ENCODE results near the gene EIF1AD. TPM values are rescaled to one million over a fixed set of nuclear protein-coding genes. Genes with fewer than 3 reads are reported as not detected.

Gene EIF1AD
- polyA plus RNA-seq, 1 donor from 2014 or later: 35.8 TPM

DNA sequence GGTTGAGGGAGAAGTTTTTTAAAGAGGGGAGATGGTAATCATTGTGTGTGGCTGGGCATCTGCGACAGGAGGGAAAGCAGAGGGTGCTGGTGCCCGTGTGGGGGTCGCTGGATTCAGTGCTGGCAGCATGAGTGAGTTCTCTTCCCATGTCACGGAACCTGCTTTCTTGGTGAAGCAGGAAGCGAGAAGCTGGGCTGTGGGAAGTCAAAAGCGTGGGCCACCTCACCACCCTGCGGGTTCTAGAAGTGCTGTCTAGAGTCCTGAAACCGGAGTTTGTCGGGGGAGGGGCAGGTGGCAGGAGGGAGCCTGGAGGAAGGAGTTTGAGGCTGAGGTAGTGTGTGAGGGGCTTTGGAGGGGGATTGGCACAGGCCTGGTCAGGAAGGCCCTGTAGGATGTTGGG lies 26.2 kb downstream of the EIF1AD start:
- Mint-ChIP-seq H3K27ac (peak overlapping the region in 2 of 3 donors; percentile 33 to 56), H3K9me3 (no peaks in the 10 kb centered on the region), H3K27me3 (no peaks in the 10 kb centered on the region), H3K4me3 (no peak overlapping the region), H3K36me3 (peaks cover 5% of the 10 kb centered on the region), H3K4me1 (peaks cover 0 to 2% (median 1%) of the 10 kb centered on the region in 3 donors)

DNA sequence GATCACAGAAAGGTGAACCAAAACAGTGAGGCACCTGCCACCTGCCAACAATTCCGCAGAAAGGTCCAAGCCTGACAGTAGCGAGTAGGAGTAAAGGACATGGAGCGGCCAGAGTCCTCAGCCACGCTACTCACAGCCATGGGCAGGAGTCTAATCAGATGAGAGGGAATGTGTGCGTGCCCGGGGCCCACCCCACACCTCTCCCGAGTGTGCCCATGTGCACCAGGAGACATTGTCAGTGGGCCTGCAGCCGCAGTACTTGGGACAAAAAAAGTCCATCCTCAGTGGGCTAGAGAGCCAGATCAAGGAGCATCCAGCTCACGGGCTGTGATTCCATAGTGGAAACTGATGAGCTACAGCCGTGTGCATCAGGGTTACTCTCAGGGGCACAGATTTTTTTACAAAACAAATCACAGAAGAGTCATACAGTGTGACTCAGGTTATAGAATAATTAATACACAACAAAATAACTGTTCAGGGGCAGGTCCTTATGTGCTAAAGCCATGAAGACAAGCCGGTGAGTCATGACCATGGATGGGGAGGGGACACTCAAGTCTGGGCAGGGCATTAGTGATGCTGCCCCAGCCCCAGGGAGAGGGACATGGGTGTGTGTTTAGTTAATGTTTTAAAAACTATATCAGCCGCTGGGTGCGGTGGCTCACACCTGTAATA lies 28.4 kb downstream of the EIF1AD start:
- Mint-ChIP-seq H3K36me3 (peaks cover 10% of the 10 kb centered on the region), H3K27ac (no peak overlapping the region), H3K4me3 (no peak overlapping the region), H3K9me3 (no peaks in the 10 kb centered on the region), H3K27me3 (no peaks in the 10 kb centered on the region), H3K4me1 (peaks cover 0 to 2% (median 0%) of the 10 kb centered on the region in 3 donors)

DNA sequence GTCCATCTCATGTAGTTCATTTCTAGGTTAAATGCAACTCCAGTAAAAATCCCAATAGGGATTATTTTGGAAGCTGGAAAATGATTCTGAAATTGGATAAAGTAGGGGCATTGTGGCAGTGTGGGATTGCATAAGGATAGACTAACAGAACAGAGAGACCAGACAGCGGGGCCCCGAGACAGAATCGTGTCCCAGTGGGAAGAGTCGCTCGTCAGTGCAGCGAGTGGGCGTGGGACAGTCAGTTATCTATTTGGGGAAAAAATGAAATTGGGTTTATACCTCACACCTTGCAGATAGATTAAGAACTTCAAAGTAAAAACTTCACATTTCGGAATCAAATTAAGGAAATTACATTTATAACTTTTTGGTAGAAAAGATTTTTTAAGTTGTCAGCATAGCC lies 29.8 kb downstream of the EIF1AD start:
- Mint-ChIP-seq H3K27me3 (no peaks in the 10 kb centered on the region), H3K36me3 (peaks cover 10% of the 10 kb centered on the region), H3K27ac (peak overlapping the region; percentile 51 to 81 (median 78)), H3K4me3 (no peak overlapping the region), H3K9me3 (no peaks in the 10 kb centered on the region), H3K4me1 (peaks cover 0 to 2% (median 2%) of the 10 kb centered on the region in 3 donors)

DNA sequence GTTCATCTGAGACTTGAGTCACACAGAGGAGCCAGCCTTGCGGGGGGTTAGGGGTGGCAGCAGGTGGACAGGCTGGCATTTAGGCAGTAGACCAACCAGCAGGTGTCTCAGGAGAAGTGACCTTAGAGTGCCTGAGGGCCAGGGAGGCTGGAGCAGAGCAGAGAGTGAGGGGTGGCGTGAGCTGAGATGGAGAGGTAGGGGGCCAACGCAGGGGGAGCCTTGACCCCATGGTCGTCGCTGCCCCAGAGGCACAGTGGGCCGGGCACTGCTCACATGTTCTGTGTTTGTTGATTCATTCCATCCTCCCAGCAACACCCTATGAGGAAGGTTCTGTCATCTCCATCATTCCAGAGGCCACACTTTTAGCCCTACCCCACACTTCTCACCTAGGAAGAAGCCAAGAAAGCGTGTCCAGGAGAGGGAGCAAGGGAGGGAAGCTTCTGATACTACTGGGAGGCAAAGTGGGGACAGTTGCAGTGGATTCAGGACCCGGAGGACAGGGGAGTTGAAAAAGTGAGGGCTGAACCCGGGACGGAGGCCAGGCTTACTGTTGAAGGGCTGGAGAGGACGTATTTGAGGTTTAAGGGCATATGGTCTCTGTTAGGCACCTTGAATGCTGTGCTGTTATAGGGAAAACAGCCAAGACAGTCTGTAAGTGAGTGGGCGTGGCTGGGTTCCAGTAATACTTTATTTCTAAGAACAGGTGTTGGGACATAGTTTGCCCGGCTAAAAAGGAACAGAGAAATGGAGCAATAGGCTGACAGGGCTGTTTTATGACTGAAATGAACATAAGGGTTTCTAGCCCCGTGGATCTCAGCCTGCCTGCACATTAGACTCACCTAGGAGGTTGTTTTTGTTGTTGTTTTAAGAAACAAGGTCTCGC lies 33.1 kb downstream of the EIF1AD start:
- H3K27ac Mint-ChIP-seq: peak overlapping the region in 1 of 3 donors; percentile 73
- H3K9me3 Mint-ChIP-seq: no peaks in the 10 kb centered on the region
- H3K4me1 Mint-ChIP-seq: peaks cover 0 to 6% (median 2%) of the 10 kb centered on the region in 3 donors
- H3K27me3 Mint-ChIP-seq: no peaks in the 10 kb centered on the region
- H3K4me3 Mint-ChIP-seq: peak overlapping the region in 1 of 4 donors; percentile 67
- peaks cover 11% of the 10 kb centered on the region for H3K36me3 Mint-ChIP-seq

DNA sequence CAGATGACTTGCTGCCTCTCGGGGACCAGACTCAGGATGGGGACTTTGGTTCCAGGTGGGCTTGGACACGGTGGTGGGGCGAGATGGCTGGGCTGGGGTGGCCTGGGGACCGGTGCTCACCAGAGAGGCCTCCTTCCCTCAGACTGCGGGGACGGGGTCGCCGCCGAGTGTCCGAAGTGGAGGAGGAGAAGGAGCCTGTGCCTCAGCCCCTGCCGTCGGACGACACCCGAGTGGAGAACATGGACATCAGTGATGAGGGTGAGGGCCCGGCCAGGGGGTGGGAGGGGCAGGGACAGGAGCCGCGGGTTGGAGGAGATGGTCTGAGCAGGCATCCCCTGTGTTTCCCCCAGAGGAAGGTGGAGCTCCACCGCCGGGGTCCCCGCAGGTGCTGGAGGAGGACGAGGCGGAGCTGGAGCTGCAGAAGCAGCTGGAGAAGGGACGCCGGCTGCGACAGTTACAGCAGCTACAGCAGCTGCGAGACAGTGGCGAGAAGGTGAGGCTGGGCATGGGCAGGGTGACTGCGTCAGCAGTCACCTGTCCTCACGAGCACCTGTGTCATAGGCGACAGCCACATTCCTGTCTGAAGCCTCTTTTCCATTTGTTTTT lies 34.5 kb downstream of the EIF1AD start:
- peaks cover 7% of the 10 kb centered on the region for H3K36me3 Mint-ChIP-seq
- H3K9me3 Mint-ChIP-seq: no peaks in the 10 kb centered on the region
- no peak overlapping the region for H3K4me3 Mint-ChIP-seq
- no peak overlapping the region for H3K27ac Mint-ChIP-seq
- peaks cover 8 to 18% (median 9%) of the 10 kb centered on the region in 3 donors for H3K4me1 Mint-ChIP-seq
- H3K27me3 Mint-ChIP-seq: no peaks in the 10 kb centered on the region

DNA sequence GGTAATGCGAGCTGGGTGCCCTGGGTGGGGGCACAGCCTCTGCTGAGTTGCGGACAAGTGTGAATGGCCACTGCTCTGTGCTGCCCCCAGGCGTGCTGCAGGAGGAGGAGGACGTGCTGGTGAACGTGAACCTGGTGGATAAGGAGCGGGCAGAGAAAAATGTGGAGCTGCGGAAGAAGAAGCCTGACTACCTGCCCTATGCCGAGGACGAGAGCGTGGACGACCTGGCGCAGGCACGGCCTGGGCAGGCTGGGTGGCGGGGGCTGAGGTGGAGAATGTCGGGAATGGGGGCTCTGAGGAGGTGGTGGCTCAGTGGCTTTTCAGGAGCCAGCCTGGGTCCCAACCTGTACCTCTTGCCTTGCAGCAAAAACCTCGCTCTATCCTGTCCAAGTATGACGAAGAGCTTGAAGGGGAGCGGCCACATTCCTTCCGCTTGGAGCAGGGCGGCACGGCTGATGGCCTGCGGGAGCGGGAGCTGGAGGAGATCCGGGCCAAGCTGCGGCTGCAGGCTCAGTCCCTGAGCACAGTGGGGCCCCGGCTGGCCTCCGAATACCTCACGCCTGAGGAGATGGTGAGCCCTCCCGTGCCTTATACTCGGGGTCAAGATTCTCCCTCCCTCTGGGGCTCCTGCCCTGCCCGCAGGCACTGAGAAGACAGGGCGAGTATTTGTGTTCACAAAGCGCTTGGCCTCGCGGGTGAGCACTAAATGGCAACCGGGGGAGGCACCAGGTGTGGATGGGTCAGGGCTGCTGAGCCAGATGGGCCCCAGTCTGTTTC lies 35.8 kb downstream of the EIF1AD start:
- Mint-ChIP-seq H3K9me3 (no peaks in the 10 kb centered on the region), H3K27me3 (no peaks in the 10 kb centered on the region), H3K4me3 (peak overlapping the region in 2 of 4 donors; percentile 41 to 46), H3K4me1 (peaks cover 17 to 24% (median 18%) of the 10 kb centered on the region in 3 donors), H3K27ac (no peak overlapping the region), H3K36me3 (peaks cover 5% of the 10 kb centered on the region)

DNA sequence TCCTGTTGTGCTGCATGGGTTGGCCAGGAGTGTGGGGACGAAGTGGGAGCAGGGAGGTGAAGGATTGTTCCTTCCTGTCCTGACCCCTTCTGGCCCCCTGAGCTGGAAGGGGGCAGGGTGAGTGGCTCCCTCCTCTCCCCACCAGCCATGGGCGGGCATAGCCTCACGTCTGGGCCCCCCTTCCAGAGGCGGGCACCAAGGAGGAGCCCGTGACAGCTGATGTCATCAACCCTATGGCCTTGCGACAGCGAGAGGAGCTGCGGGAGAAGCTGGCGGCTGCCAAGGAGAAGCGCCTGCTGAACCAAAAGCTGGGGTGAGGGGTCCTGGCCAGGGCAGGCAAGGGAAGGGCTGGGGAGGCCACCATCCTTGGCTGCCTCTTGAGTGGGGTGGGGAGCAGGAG lies 37.1 kb downstream of the EIF1AD start:
- peaks cover 1% of the 10 kb centered on the region for H3K36me3 Mint-ChIP-seq
- H3K4me1 Mint-ChIP-seq: peaks cover 18 to 24% (median 20%) of the 10 kb centered on the region in 3 donors
- H3K9me3 Mint-ChIP-seq: no peaks in the 10 kb centered on the region
- no peaks in the 10 kb centered on the region for H3K27me3 Mint-ChIP-seq
- H3K27ac Mint-ChIP-seq: no peak overlapping the region
- peak overlapping the region in 1 of 4 donors; percentile 68 for H3K4me3 Mint-ChIP-seq

DNA sequence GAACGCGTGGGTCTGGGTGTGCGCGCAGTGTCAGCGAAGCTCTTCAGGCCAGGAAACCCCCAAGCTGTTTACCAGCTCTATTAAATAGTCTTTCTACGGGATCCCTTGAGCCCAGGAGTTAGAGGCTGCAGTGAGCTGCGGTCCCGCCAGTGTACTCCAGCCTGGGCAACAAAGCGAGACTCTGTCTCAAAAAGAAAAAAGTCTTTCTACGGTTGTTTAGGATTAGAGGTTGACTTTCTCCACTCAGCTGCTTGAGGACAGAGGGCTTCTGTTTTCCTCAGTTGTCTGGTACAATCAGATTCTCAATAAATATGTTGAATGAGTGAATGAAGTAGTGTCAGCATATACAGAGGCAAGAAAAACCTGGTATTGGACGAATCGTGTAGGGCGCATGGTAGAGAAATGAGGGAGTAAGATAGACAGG lies 39.8 kb downstream of the EIF1AD start:
- peaks cover 21 to 28% (median 22%) of the 10 kb centered on the region in 3 donors for H3K4me1 Mint-ChIP-seq
- no peaks in the 10 kb centered on the region for H3K9me3 Mint-ChIP-seq
- H3K27me3 Mint-ChIP-seq: no peaks in the 10 kb centered on the region
- H3K36me3 Mint-ChIP-seq: peaks cover 1% of the 10 kb centered on the region
- H3K27ac Mint-ChIP-seq: peak overlapping the region; percentile 94 to 97 (median 95)
- H3K4me3 Mint-ChIP-seq: peak overlapping the region; percentile 91 to 99 (median 96)

DNA sequence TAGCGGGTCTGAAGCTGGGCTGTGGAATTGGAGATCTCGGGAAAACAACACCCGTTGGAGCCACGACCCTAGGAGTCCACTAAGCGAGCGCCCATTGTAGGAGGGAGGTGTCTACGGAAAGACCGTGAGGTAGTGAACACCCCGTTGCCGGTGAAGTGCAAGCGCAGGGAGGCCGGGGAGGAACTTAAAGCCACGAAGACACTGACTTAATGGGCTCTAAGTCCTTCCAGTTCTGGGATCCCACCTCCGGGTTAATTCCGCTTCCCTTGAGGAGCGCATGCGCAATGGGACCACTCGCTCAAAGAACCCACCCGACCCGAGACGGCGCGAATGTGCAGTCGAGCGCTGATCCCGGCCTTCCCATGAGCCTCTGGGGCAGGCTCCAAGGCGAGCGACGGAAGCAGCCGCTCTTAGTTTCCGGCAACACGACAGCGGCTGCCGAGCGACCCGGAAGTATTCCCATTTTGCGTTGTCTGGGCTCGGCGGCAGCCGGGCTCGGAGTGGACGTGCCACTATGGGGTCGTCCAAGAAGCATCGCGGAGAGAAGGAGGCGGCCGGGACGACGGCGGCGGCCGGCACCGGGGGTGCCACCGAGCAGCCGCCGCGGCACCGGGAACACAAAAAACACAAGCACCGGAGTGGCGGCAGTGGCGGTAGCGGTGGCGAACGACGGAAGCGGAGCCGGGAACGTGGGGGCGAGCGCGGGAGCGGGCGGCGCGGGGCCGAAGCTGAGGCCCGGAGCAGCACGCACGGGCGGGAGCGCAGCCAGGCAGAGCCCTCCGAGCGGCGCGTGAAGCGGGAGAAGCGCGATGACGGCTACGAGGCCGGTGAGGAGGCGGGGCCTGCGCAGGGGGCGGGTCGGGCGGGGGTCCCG lies 40.5 kb downstream of the EIF1AD start, which contains the start of gene SART1:
TSS of gene SART1 (plus strand) at position 468 of the 874 bp plus-strand sequence. CDS start at position 515, 47 bp downstream.
- H3K27me3 Mint-ChIP-seq: no peaks in the 10 kb centered on the region
- H3K9me3 Mint-ChIP-seq: no peaks in the 10 kb centered on the region
- peaks cover 27 to 34% (median 29%) of the 10 kb centered on the region in 3 donors for H3K4me1 Mint-ChIP-seq
- H3K4me3 Mint-ChIP-seq: peak within 1 kb of the TSS; percentile 95 to 99 (median 98)
- H3K36me3 Mint-ChIP-seq: peaks cover 1% of the 10 kb centered on the region
- H3K27ac Mint-ChIP-seq: peak within 1 kb of the TSS; percentile 94 to 98 (median 97)

DNA sequence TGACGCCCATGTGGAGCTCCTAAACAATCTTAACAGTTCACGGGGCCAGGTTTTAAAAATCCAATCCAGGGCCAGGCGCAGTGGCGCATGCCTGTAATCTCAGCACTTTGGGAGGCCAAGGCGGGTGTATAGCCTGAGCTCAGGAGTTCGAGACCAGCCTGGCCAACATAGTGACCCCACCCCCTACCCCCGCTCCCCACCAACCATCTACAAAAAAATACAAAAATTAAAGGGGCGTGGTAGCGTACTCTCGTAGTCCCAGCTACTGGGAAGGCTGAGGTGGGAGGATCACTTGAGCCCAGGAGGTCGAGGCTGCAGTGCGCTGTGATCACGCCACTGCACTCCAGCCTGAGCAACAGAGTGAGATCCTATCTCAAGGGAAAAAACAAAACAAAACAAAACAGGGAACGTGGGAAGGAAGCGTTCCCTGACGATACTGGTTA lies 41.1 kb downstream of the EIF1AD start:
- Mint-ChIP-seq H3K4me3 (peak overlapping the region; percentile 95 to 99 (median 98)), H3K4me1 (peaks cover 27 to 34% (median 29%) of the 10 kb centered on the region in 3 donors), H3K27me3 (no peaks in the 10 kb centered on the region), H3K9me3 (no peaks in the 10 kb centered on the region), H3K36me3 (no peaks in the 10 kb centered on the region), H3K27ac (peak overlapping the region; percentile 94 to 98 (median 97))

DNA sequence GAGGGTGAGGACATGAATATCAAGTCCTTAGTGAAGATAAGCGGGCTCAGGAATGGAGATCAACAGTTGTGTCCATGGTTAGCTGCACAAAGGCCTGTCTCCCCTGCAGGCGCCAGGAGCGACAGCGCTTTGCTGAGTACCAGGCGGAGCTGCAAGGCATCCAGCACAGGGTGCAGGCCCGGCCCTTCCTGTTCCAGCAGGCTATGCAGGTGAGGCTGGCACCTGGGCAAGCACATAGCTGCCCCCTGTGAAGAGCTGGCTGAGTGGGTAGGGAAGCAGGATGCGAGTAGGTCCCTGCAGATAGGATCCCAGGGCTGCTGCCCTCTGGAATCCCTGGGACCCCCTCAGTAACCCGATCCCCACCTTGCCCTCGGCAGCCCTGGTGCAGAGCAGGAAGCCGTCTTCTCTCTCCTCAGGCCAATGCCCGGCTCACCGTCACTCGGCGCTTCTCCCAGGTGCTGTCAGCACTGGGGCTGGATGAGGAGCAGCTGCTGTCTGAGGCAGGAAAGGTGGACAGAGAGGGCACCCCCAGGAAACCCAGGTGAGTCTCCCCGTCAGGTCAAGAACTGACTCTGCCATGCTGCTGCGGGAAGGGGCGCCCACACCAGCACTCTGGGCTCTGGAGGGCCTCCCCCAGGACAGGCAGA lies 43.1 kb downstream of the EIF1AD start:
- peak overlapping the region in 2 of 4 donors; percentile 55 to 95 for H3K4me3 Mint-ChIP-seq
- H3K27ac Mint-ChIP-seq: no peak overlapping the region
- no peaks in the 10 kb centered on the region for H3K9me3 Mint-ChIP-seq
- H3K36me3 Mint-ChIP-seq: no peaks in the 10 kb centered on the region
- peaks cover 27 to 32% (median 29%) of the 10 kb centered on the region in 3 donors for H3K4me1 Mint-ChIP-seq
- H3K27me3 Mint-ChIP-seq: no peaks in the 10 kb centered on the region

DNA sequence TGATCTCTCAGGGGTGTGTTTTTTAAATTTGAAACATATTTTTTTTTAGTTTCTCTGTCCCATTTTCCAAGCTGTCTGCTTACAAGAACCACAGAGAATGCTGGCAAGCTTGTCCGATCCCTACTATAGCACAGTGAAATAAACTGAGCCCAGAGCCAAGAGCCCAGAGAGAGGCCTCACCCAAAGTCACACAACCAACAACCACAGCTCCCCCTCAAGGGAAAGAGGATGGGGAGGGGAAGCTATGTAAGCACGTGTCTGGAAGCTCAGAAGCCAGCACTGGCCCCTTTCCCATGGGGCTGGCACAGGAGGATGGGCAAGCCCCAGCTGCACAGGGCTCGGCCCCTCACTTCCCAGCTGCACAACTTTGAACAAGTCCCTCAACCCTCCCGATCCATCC lies 43.7 kb downstream of the EIF1AD start:
- Mint-ChIP-seq H3K4me3 (peak overlapping the region in 2 of 4 donors; percentile 35 to 55), H3K9me3 (no peaks in the 10 kb centered on the region), H3K4me1 (peaks cover 27 to 29% (median 28%) of the 10 kb centered on the region in 3 donors), H3K27ac (no peak overlapping the region), H3K27me3 (no peaks in the 10 kb centered on the region), H3K36me3 (no peaks in the 10 kb centered on the region)

DNA sequence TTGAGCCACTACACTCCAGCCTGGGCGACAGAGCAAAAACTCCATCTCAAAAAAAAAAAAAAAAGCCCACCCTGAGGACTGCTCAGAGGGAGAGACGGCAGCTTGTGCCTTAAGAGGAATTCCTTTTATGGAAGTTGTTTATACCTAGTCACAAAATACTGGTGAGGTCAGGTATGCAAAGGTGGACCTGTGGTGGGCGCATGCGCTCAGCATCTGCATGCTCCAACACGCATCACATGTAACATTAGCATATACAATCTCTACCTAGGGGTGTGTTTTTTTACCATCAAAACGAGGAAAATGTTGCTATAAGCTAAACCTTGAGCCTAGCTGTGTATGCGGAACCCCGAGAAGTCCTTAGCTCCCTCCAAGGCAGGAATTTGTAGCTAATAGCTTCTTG lies 47.2 kb downstream of the EIF1AD start:
- H3K4me3 Mint-ChIP-seq: peak overlapping the region in 2 of 4 donors; percentile 15 to 55

More for the DNA sequence above, 47.2 kb downstream of the EIF1AD start:
- Mint-ChIP-seq H3K27me3 (no peaks in the 10 kb centered on the region), H3K36me3 (no peaks in the 10 kb centered on the region), H3K27ac (peak overlapping the region in 1 of 3 donors; percentile 25), H3K4me1 (peaks cover 9 to 13% (median 9%) of the 10 kb centered on the region in 3 donors), H3K9me3 (no peaks in the 10 kb centered on the region)

Data from IgD-negative memory B cell (primary cell).